ENCODE measurements around the gene TCTN2. TPM values are rescaled to one million over a fixed set of nuclear protein-coding genes. Genes with fewer than 3 reads are reported as not detected.
A peak's percentile ranks its signal among the peaks of the same experiment; 100 is the strongest.

TCTN2 gene
- total and polyA plus RNA-seq, 2 of the 8 experiments (the other 6 are each of a cell fraction or from before 2014, with no cell fraction given): 7.5 to 8.4 TPM

- peaks cover 4 to 10% of the 10 kb centered on the region in 2 experiments for H4K20me1 ChIP-seq (replicated peaks in 1 of 2; ENCODE audit: control insufficient read depth in 1 of 2, insufficient read depth in 2 of 2, low read length in 2 of 2)
- peak overlapping the region; percentile 73 to 90 for H3K4me2 ChIP-seq (ENCODE audit: insufficient read depth in 1 of 2, low read depth in 2 of 2, low read length in 2 of 2)
- no peaks in the 10 kb centered on the region for H3K36me3 ChIP-seq (ENCODE audit: control insufficient read depth in 2 of 4, insufficient read depth in 4 of 4, low read length in 3 of 4)
- no peak overlapping the region for H2BK120ac ChIP-seq (replicated peaks; ENCODE audit: low read depth, low read length)
- peaks cover 13% of the 10 kb centered on the region; the same call in 1 of the 2 replicates for H3K23me2 ChIP-seq (ENCODE audit: low read depth, low read length)
- peak overlapping the region; percentile 93 for H3K18ac ChIP-seq (ENCODE audit: extremely low read depth, low read length)
- no peaks in the 10 kb centered on the region; a peak in 1 of 7 replicates for H3K27me3 ChIP-seq (replicated peaks in 1 of 4; ENCODE audit: control insufficient read depth in 3 of 4, extremely low read depth in 1 of 4, insufficient read depth in 3 of 4, low read length in 3 of 4)
- H3K79me2 ChIP-seq (ENCODE audit: control insufficient read depth in 1 of 2, insufficient read depth in 2 of 2, low read length in 2 of 2): peaks cover 11 to 51% of the 10 kb centered on the region in 2 experiments
- H2BK20ac ChIP-seq (ENCODE audit: low read length): no peak overlapping the region
- 0 out of 2 replicates have a peak overlapping the region, but pooled peaks have one; percentile 66 for H2BK5ac ChIP-seq (ENCODE audit: low read depth, low read length)
- peak overlapping the region; percentile 88 to 94 (median 92) for H3K9ac ChIP-seq (replicated peaks in 1 of 4; ENCODE audit: extremely low read depth in 1 of 4, low read depth in 3 of 4, low read length in 3 of 4)
- H3K27ac ChIP-seq (ENCODE audit: low read depth, low read length): peak overlapping the region; percentile 74; the same call in 1 of the 2 replicates
- no peak overlapping the region for H2AK5ac ChIP-seq (ENCODE audit: low read depth, low read length)
- peaks cover 5% of the 10 kb centered on the region; the same call in 1 of the 2 replicates for H3K79me1 ChIP-seq (ENCODE audit: low read depth, low read length)
- peak overlapping the region; percentile 74 to 90 (median 80) for H3K4me3 ChIP-seq (ENCODE audit: extremely low read depth in 1 of 4, insufficient read depth in 2 of 4, low read depth in 3 of 4, low read length in 4 of 4)
- no peak overlapping the region for H3K23ac ChIP-seq (ENCODE audit: insufficient read length)
- no peak overlapping the region for H2BK12ac ChIP-seq (ENCODE audit: low read depth, low read length)
- peaks cover 0 to 9% (median 3%) of the 10 kb centered on the region in 4 experiments; a peak in 5 of 7 replicates for H3K4me1 ChIP-seq (replicated peaks in 1 of 4; ENCODE audit: control insufficient read depth in 3 of 4, insufficient read depth in 4 of 4, low read length in 3 of 4)
- ChIA-PET CTCF (ENCODE audit: partially characterized antibody) (interaction anchor here (1.0 to 1.1 kb wide), 2 partner anchors 9 to 49 kb away, joined by 3 read pairs; no protein-coding TSS in a partner anchor), POLR2A (ENCODE audit: partially characterized antibody) (interaction anchor here (0.7 to 5.2 kb wide), 20 partner anchors 11 to 480 kb away, joined by 3 to 24 read pairs (median 4); partner anchors contain the start of genes EIF2B1, GTF2H3, MPHOSPH9 and MTRFR)
- FAIRE-seq (no peak), DNase-seq (ENCODE audit: low read depth in 1 of 2, low spot score in 2 of 2) (no peak)
- peak overlapping the region; percentile 39 for H3K56ac ChIP-seq (replicated peaks; ENCODE audit: insufficient read length, low read depth, low read length)
- no peak overlapping the region for H3K14ac ChIP-seq (ENCODE audit: insufficient read length)
- H2BK15ac ChIP-seq (ENCODE audit: low read length): no peak overlapping the region
- no peaks in the 10 kb centered on the region for H3K9me3 ChIP-seq (ENCODE audit: insufficient read depth in 2 of 2, low read depth in 1 of 2, low read length in 1 of 2)
- H4K5ac ChIP-seq (ENCODE audit: insufficient read length, low read depth, low read length): no peak overlapping the region
- H3K4ac ChIP-seq (replicated peaks; ENCODE audit: insufficient read length, low read depth, low read length): no peak overlapping the region
- no peak overlapping the region for H2AFZ ChIP-seq (ENCODE audit: low read length)
- H4K8ac ChIP-seq (ENCODE audit: extremely low read depth, insufficient read depth, low read length): peak overlapping the region; percentile 95; the same call in 1 of the 2 replicates
- whole genome bisulfite sequencing, 2 experiments (ENCODE audit: extremely low coverage in 1 of 2, insufficient coverage in 1 of 2, insufficient read length in 1 of 2, insufficient replicate concordance in 2 of 2, low coverage in 1 of 2, low lambda C conversion rate in 2 of 2, missing lambda C conversion rate in 1 of 2): 4% methylated on average over 18 of the region's 26 CpGs; no CpG with 5 or more reads in 1 of the 2 experiments
- TF ChIP-seq HDAC2 (IDR thresholded peaks at IDR 0.05; ENCODE audit: borderline replicate concordance in 1 of 2, low read depth in 2 of 2, low read length in 2 of 2) (0 out of 4 replicates have a peak, but pooled peaks of 1 of the 2 experiments have one; percentile 3), E2F6 (IDR thresholded peaks at IDR 0.05) (no peak)
- no peak overlapping the region for H4K91ac ChIP-seq (replicated peaks; ENCODE audit: insufficient read length, low read length)
Observed at GRCh38 chr12:123712780-123713319, 41.9 kb downstream of the TCTN2 start.

Measured in H1 (cell line).